AG09319 (cell line): ENCODE measurements around the gene DNAAF5.

ENCODE experiments used
- DNase-seq: peaks from one replicate; pipeline ENCODE4 v3.0.0-alpha.2; 2010; ENCODE audit warnings: low read depth; ENCODE audit errors: extremely low read depth
- TF ChIP-seq, protein P1 (sequence below): IDR thresholded peaks from 2 replicates; pipeline ENCODE4 v1.5.1; 2011; ENCODE audit warnings: low read depth, mild to moderate bottlenecking, inconsistent platforms, low read length, moderate library complexity

The DNAAF5 gene

DNA sequence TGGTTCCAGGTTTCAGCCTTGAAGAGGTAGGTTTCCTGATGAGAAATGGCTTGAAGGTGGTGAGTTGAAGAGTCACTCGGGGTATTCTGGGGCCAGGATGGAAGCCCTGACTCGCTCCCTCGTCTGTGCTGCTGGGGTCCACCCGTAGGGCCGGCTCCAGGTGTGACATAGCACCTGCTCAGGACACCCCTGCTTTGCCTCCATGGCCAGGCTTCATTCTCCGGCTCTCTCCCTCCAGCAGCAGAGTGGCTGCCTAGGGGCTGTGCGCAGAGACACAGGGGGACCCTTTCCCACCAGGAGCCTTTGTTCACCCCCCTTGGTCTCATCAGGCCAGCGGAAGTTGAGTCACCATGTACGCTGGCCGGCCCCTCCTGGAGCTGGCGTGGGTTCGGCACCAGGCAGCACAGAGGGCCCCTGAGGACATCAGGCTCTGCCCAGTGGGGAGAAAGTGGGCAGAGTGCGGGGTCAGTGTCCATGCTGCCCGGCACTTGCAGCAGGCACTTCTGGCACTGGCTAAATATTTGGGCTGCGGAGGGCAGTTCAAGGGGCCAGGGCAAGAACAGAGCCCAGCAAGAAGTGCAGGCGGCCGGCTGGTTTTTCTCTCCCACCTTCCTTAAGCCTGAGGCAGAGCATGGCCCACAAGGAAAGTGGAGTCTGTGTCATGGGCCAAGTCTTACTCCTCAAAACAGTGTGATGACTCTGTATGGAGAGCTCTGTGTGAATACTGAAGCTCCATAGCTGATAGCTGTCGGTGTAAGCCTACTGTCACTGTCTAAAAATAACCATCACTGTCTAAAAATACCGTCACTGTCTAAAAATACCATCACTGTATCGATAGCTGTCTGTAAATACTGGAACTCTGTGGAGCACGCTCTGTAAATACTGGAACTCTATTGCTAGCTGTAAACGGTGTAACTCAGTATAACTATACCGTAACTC lies 4.3 kb downstream of the DNAAF5 start:
- TF ChIP-seq, protein P1, sequence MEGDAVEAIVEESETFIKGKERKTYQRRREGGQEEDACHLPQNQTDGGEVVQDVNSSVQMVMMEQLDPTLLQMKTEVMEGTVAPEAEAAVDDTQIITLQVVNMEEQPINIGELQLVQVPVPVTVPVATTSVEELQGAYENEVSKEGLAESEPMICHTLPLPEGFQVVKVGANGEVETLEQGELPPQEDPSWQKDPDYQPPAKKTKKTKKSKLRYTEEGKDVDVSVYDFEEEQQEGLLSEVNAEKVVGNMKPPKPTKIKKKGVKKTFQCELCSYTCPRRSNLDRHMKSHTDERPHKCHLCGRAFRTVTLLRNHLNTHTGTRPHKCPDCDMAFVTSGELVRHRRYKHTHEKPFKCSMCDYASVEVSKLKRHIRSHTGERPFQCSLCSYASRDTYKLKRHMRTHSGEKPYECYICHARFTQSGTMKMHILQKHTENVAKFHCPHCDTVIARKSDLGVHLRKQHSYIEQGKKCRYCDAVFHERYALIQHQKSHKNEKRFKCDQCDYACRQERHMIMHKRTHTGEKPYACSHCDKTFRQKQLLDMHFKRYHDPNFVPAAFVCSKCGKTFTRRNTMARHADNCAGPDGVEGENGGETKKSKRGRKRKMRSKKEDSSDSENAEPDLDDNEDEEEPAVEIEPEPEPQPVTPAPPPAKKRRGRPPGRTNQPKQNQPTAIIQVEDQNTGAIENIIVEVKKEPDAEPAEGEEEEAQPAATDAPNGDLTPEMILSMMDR, result no peak
- no peak for DNase-seq

DNA sequence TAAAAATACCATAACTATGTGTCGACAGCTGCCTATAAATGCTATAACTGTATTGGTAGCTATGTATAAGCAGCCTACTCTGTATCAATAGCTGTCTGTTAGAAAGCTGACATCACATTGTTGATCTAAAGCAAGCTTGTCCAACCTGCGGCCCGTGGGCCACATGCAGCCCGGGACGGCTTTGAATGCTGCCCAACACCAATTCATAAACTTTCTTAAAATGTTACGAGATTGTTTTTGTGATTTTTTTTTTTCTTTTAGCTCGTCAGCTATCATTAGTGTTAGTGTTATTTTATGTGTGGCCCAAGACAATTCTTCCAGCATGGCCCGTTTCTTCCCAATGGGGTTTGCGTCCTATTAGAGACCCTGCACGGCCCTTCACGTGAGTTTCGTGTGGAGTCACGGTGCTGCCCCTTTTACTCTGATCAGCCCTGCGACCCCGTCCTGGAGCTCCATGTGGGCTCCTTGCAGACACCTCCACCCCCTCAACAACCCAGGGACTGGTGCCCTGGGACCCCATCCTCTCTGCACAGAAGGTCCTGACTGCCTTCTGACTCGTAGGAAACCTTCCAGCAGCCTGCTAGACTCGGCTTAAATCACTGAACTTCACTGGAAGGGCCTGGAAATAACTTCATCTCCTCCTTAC lies 5.1 kb downstream of the DNAAF5 start:
- TF ChIP-seq, protein P1, result no peak
- no peak for DNase-seq

DNA sequence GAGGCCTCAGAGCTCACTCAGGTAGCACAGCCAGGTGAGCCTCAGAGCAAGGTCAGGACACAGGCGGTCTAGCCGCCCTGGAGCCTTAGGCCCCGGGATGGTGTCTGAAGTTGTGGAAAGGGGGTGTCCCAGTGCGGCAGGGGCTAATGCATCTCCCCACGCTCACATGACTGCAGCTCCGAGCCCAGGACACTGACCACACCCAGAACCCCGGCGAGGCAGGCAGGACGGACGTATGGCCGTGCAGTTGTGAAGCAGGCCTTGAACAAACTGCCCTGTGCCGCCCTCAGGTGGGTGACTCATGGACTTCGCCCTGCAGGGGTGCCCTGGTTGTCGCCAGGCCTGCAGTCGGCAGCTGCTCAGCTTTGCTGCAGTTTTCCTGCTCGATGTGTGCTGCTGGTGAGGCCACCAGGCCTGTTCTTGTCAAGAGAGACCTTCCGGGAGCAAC lies 5.6 kb downstream of the DNAAF5 start:
- no peak for DNase-seq
- TF ChIP-seq, protein P1, result no peak

DNA sequence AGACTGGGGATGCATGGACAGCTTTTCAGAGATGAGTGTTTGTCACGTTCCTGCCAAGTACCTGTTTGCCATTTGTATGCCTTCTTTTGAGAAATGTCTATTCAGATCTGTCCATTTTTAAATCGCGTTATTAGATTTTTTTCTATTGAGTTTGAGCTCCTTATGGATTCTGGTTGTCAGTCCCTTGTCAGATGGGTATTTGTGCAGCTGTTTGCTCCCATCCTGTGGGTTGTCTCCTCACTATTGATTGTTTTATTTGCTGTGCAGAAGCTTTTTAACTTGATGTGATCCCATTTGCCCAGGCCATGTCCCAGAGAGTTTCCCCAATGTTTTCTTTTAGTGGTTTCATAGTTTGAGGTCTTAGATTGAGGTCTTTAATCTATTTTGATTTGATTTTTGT lies 6.1 kb downstream of the DNAAF5 start:
- no peak for DNase-seq
- TF ChIP-seq, protein P1, result no peak

DNA sequence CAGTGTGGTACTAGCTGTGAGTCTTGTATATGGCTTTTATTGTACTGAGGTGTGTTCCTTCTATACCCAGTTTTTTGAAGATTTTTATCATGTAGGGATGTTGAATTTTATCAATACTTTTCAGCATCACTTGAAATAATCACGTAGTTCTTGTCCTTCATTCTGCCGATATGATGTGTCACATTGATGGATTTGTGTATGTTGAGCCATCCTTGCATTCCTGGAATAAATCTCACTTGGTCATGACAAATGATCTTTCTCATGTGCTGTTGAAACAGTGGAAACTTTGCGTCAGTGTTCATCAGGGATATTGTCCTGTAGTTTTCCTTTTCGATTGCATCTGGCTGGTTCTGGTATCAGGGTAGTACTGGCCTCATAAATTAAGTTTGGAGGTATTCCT lies 7.7 kb downstream of the DNAAF5 start:
- DNase-seq, result no peak
- TF ChIP-seq, protein P1, result no peak

DNA sequence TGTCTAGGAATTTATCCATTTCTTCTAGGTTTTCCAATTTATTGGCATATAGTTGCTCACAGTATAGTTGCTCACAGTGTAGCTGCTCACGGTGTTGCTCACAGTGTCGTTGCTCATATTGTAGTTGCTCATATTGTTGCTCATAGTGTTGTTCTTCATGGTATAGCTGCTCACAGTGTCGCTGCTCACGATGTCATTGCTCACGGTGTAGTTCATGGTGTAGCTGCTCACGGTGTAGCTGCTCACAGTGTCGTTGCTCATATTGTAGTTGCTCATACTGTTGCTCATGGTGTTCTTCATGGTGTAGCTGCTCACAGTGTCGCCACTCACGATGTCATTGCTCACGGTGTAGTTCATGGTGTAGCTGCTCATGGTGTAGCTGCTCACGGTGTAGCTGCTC lies 8.3 kb downstream of the DNAAF5 start:
- no peak for DNase-seq

More for the DNA sequence above, 8.3 kb downstream of the DNAAF5 start:
- TF ChIP-seq, protein P1, result no peak
